ENCODE measurements around the gene RBFOX2.
A peak's percentile ranks its signal among the peaks of the same experiment; 100 is the strongest.

The RBFOX2 gene

GRCh38 chr22:35868938-35869337 is 159.7 kb downstream of the RBFOX2 start:
- no peaks in the 10 kb centered on the region for H3K27me3 ChIP-seq
- no peak for DNase-seq

GRCh38 chr22:35866651-35867050 is 162.0 kb downstream of the RBFOX2 start:
- Histone ChIP-seq H3K9me3 (no peaks in the 10 kb centered on the region), H3K4me1 (peaks cover 34% of the 10 kb centered on the region), H3K4me3 (ENCODE audit: low read depth, low read length) (no peak overlapping the region), H3K27me3 (no peaks in the 10 kb centered on the region), H3K36me3 (no peaks in the 10 kb centered on the region; the same call in 1 of the 2 replicates)
- DNase-seq = no peak
- TF ChIP-seq CTCF (IDR thresholded peaks at IDR 0.05; ENCODE audit: low read depth, low read length) = no peak

More at GRCh38 chr22:35868938-35869337, 159.7 kb downstream of the RBFOX2 start:
- Histone ChIP-seq H3K4me3 (ENCODE audit: low read depth, low read length) (no peak overlapping the region), H3K9me3 (no peaks in the 10 kb centered on the region), H3K36me3 (peaks cover 7% of the 10 kb centered on the region; the same call in 1 of the 2 replicates), H3K4me1 (peaks cover 11% of the 10 kb centered on the region)
- no peak for TF ChIP-seq CTCF (IDR thresholded peaks at IDR 0.05; ENCODE audit: low read depth, low read length)

GRCh38 chr22:35864545-35865165 is 164.0 kb downstream of the RBFOX2 start:
- Histone ChIP-seq H3K27me3 (no peaks in the 10 kb centered on the region), H3K9me3 (no peaks in the 10 kb centered on the region), H3K4me3 (ENCODE audit: low read depth, low read length) (no peak overlapping the region), H3K4me1 (peaks cover 34% of the 10 kb centered on the region), H3K36me3 (no peaks in the 10 kb centered on the region)
- DNase-seq = no peak
- no peak for TF ChIP-seq CTCF (IDR thresholded peaks at IDR 0.05; ENCODE audit: low read depth, low read length)

- Histone ChIP-seq H3K9me3 (no peaks in the 10 kb centered on the region), H3K4me3 (ENCODE audit: low read depth, low read length) (no peak overlapping the region), H3K36me3 (no peaks in the 10 kb centered on the region), H3K4me1 (peaks cover 34% of the 10 kb centered on the region), H3K27me3 (no peaks in the 10 kb centered on the region)
- TF ChIP-seq CTCF (IDR thresholded peaks at IDR 0.05; ENCODE audit: low read depth, low read length) = no peak
- peak; percentile 36 for DNase-seq
Observed at GRCh38 chr22:35863432-35863831, 165.2 kb downstream of the RBFOX2 start.

- peaks cover 34% of the 10 kb centered on the region for H3K4me1 ChIP-seq
- no peak for TF ChIP-seq CTCF (IDR thresholded peaks at IDR 0.05; ENCODE audit: low read depth, low read length)
- no peak for DNase-seq
Observed at GRCh38 chr22:35862697-35863096, 165.9 kb downstream of the RBFOX2 start.

GRCh38 chr22:35861451-35861850 is 167.2 kb downstream of the RBFOX2 start:
- Histone ChIP-seq H3K9me3 (no peaks in the 10 kb centered on the region), H3K4me1 (peaks cover 34% of the 10 kb centered on the region), H3K36me3 (no peaks in the 10 kb centered on the region), H3K4me3 (ENCODE audit: low read depth, low read length) (no peak overlapping the region), H3K27me3 (no peaks in the 10 kb centered on the region)
- no peak for TF ChIP-seq CTCF (IDR thresholded peaks at IDR 0.05; ENCODE audit: low read depth, low read length)
- no peak for DNase-seq

More at GRCh38 chr22:35862697-35863096, 165.9 kb downstream of the RBFOX2 start:
- H3K4me3 ChIP-seq (ENCODE audit: low read depth, low read length) = no peak overlapping the region
- no peaks in the 10 kb centered on the region for H3K36me3 ChIP-seq
- H3K27me3 ChIP-seq = no peaks in the 10 kb centered on the region
- no peaks in the 10 kb centered on the region for H3K9me3 ChIP-seq

Data from BE2C (cell line).